Esophagus muscularis mucosa (tissue), 4 donors: Measurements from ENCODE around the gene SELENOT.

ENCODE experiments used
- CTCF ChIP-seq, 3 experiments: fragments of 200-600 bp in 2 of 3; fragments of 450-650 bp in 1 of 3; sonication (generic) in 2 of 3; IDR thresholded peaks; one replicate each; pipeline ENCODE4 v1.5.1; 2017 to 2019; ENCODE audit warnings: antibody characterized with exemption in 3 of 3, mild to moderate bottlenecking in 2 of 3, moderate library complexity in 1 of 3
- EP300 ChIP-seq: sonication (generic); formaldehyde crosslinking; IDR thresholded peaks from one replicate; pipeline ENCODE4 v1.6.1; 2017; ENCODE audit warnings: antibody characterized with exemption
- POLR2A ChIP-seq: fragments of 450-650 bp; IDR thresholded peaks from one replicate; pipeline ENCODE4 v1.6.1; 2017; ENCODE audit warnings: antibody characterized with exemption, moderate library complexity, mild to moderate bottlenecking, low read depth
- POLR2AphosphoS5 ChIP-seq, 2 donors: sonication (generic); formaldehyde crosslinking; IDR thresholded peaks; one replicate each; pipeline ENCODE4 v1.6.1; 2017; ENCODE audit warnings: antibody characterized with exemption in 2 of 2

- TF ChIP-seq CTCF (IDR thresholded peaks at IDR 0.05): no peak
- TF ChIP-seq POLR2AphosphoS5 (IDR thresholded peaks at IDR 0.05): no peak
- TF ChIP-seq POLR2A: no peak
- TF ChIP-seq EP300: no peak
Observed at GRCh38 chr3:150666167-150666566, 63.0 kb downstream of the SELENOT start.
